K562 (cell line): ENCODE data around the gene SCUBE1. TPM values are rescaled to one million over a fixed set of nuclear protein-coding genes. Genes with fewer than 3 reads are reported as not detected.

ENCODE experiments used
- ELF1 ChIP-seq: fragments of 200-800 bp; sonication (Bioruptor generic); IDR thresholded peaks from 2 replicates; pipeline ENCODE4 v1.6.1; 2016; ENCODE audit warnings: missing genetic modification characterization, missing compliant biosample characterization
- HSF4 ChIP-seq: fragments of 250-450 bp; sonication (Bioruptor Pico); IDR thresholded peaks from 2 replicates; pipeline ENCODE4 v2.1.2; 2022; ENCODE audit warnings: mild to moderate bottlenecking, moderate library complexity, borderline replicate concordance
- ZNF197 ChIP-seq: fragments of 200-800 bp; sonication (Bioruptor generic); IDR thresholded peaks from 2 replicates; pipeline ENCODE4 v1.6.1; 2016; ENCODE audit warnings: low read depth, missing genetic modification characterization, missing compliant biosample characterization
- ZNF766 ChIP-seq: fragments of 200-800 bp; sonication (Bioruptor generic); conservative IDR thresholded peaks from 2 replicates; pipeline ENCODE4 v1.6.1; 2016; ENCODE audit warnings: missing genetic modification characterization, missing compliant biosample characterization
- polyA plus RNA-seq, 8 experiments: library from polyadenylated mRNA; depleted of rRNA in 4 of 8; stranded (reverse) in 5 of 8; unstranded in 3 of 8; fragments of >200 nt; fragmentation: Nextera tagmentation in 2 of 8; fragmentation: Illumina TruSeq in 1 of 8; extraction: Ambion mirVana in 2 of 8; extraction: Trizol in 1 of 8; gene quantifications; 2 replicates each; pipeline versions ENCODE4 v1.2.1 to v1.2.3, GENCODE V29; 2011 to 2014; ENCODE audit warnings: inconsistent platforms in 1 of 8, missing spikeins in 1 of 8
- total RNA-seq, 7 experiments: library from RNA; depleted of rRNA in 6 of 7; stranded (reverse); fragments of >200 nt in 6 of 7; fragmentation: Illumina TruSeq in 2 of 7; extraction: Trizol in 2 of 7; gene quantifications; 2 replicates each; pipeline versions ENCODE4 v1.2.1 to v1.2.3, GENCODE V29; 2011 to 2021; ENCODE audit warnings: low replicate concordance in 1 of 7
- TF ChIP-seq, protein P1 (sequence below): fragments of 450-650 bp; conservative IDR thresholded peaks from 2 replicates; pipeline ENCODE4 v1.6.1; 2016; ENCODE audit warnings: missing genetic modification characterization, low read depth, mild to moderate bottlenecking, missing compliant biosample characterization, moderate library complexity
- TF ChIP-seq, protein P2 (sequence below), 3 experiments: fragments of 200-800 bp in 1 of 3; fragments of 250-450 bp in 1 of 3; fragments of 450-650 bp in 1 of 3; sonication (Bioruptor Pico) in 1 of 3; sonication (Bioruptor generic) in 1 of 3; formaldehyde crosslinking in 1 of 3; IDR thresholded peaks; 2 replicates each; pipeline versions ENCODE4 v1.6.1 to v1.8.0; 2016 to 2022; ENCODE audit warnings: mild to moderate bottlenecking in 2 of 3, missing genetic modification characterization in 2 of 3, missing compliant biosample characterization in 1 of 3, moderate library complexity in 1 of 3
- TF ChIP-seq, protein P3 (sequence below): fragments of 450-650 bp; IDR thresholded peaks from 2 replicates; pipeline ENCODE4 v1.6.1; 2016
- TF ChIP-seq, protein P4 (sequence below), 2 experiments: fragments of 450-650 bp in 1 of 2; sonication (generic) in 1 of 2; formaldehyde crosslinking in 1 of 2; IDR thresholded peaks; 2 replicates each; pipeline versions ENCODE4 v1.7.1 to v1.9.0; 2016 to 2022; ENCODE audit warnings: inconsistent platforms in 1 of 2, mild to moderate bottlenecking in 1 of 2, missing genetic modification reagents in 1 of 2

Gene SCUBE1
- total and polyA plus RNA-seq, 9 of the 15 experiments (the other 6 are each of a cell fraction or from before 2014, with no cell fraction given), result 0.03 to 0.47 (median 0.29) TPM; not detected in 6

DNA sequence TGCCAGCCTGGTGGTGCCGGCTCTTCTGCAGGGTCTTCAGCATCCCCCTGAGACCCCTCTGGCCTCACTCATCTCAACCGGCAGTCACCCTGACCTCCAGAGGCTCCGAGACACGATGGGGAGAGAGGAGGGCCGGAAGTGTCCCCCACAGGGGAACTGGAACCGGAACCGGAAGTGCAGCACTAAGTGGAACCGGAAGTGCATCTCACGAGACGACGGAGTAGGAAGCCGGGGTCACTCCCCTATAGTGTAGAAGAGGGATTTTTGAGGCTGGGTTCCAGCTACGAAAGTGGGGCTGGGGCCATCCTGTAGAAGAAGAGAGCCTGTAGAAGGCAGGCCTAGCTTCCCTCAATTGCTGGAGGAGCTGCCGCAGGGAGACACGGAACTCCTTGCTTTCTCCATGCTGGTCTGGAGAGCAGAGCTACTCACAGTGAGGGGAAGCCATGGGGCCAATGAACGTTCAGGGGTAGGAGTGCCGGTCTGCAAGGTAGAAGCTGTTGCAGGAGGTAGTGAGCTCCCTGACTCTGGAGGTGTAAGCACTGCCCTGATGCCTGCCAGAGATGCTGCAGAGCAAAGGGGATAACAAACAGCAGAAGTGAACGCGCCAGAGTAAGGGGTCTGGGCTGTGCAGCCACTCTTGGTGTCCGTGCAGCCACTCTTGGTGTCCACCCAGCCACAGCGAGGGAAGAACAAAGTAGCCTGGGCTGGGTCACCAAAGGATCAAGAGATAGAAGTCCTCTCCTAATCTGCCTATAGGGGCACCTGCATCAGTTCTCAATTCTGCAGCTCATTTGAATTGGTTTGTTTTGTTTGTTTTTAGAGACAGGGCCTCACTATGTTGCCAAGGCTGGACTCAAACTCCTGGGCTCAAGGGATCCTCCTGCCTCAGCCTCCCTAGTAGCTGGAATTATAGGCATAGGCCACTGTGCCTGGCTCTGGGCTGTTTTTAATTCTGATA lies 21.9 kb downstream of the SCUBE1 start (continued):
- TF ChIP-seq, protein P1, sequence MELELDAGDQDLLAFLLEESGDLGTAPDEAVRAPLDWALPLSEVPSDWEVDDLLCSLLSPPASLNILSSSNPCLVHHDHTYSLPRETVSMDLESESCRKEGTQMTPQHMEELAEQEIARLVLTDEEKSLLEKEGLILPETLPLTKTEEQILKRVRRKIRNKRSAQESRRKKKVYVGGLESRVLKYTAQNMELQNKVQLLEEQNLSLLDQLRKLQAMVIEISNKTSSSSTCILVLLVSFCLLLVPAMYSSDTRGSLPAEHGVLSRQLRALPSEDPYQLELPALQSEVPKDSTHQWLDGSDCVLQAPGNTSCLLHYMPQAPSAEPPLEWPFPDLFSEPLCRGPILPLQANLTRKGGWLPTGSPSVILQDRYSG (tag), result peak; percentile 64; the same call in 1 of the 2 replicates
- 0 out of 2 replicates have a peak, but pooled peaks have one; percentile 61 for TF ChIP-seq ZNF197 (CRISPR knock-in tag)
- peak; percentile 73 for TF ChIP-seq ELF1
- TF ChIP-seq, protein P2, sequence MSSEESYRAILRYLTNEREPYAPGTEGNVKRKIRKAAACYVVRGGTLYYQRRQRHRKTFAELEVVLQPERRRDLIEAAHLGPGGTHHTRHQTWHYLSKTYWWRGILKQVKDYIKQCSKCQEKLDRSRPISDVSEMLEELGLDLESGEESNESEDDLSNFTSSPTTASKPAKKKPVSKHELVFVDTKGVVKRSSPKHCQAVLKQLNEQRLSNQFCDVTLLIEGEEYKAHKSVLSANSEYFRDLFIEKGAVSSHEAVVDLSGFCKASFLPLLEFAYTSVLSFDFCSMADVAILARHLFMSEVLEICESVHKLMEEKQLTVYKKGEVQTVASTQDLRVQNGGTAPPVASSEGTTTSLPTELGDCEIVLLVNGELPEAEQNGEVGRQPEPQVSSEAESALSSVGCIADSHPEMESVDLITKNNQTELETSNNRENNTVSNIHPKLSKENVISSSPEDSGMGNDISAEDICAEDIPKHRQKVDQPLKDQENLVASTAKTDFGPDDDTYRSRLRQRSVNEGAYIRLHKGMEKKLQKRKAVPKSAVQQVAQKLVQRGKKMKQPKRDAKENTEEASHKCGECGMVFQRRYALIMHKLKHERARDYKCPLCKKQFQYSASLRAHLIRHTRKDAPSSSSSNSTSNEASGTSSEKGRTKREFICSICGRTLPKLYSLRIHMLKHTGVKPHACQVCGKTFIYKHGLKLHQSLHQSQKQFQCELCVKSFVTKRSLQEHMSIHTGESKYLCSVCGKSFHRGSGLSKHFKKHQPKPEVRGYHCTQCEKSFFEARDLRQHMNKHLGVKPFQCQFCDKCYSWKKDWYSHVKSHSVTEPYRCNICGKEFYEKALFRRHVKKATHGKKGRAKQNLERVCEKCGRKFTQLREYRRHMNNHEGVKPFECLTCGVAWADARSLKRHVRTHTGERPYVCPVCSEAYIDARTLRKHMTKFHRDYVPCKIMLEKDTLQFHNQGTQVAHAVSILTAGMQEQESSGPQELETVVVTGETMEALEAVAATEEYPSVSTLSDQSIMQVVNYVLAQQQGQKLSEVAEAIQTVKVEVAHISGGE (CRISPR knock-in tag; IDR thresholded peaks at IDR 0.05), result 0 out of 6 replicates have a peak, but pooled peaks of 1 of the 3 experiments have one; percentile 12
- TF ChIP-seq, protein P3, sequence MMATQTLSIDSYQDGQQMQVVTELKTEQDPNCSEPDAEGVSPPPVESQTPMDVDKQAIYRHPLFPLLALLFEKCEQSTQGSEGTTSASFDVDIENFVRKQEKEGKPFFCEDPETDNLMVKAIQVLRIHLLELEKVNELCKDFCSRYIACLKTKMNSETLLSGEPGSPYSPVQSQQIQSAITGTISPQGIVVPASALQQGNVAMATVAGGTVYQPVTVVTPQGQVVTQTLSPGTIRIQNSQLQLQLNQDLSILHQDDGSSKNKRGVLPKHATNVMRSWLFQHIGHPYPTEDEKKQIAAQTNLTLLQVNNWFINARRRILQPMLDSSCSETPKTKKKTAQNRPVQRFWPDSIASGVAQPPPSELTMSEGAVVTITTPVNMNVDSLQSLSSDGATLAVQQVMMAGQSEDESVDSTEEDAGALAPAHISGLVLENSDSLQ, result peak; percentile 21; the same call in 1 of the 2 replicates
- TF ChIP-seq HSF4 (CRISPR knock-in tag), result no peak
- TF ChIP-seq, protein P4, sequence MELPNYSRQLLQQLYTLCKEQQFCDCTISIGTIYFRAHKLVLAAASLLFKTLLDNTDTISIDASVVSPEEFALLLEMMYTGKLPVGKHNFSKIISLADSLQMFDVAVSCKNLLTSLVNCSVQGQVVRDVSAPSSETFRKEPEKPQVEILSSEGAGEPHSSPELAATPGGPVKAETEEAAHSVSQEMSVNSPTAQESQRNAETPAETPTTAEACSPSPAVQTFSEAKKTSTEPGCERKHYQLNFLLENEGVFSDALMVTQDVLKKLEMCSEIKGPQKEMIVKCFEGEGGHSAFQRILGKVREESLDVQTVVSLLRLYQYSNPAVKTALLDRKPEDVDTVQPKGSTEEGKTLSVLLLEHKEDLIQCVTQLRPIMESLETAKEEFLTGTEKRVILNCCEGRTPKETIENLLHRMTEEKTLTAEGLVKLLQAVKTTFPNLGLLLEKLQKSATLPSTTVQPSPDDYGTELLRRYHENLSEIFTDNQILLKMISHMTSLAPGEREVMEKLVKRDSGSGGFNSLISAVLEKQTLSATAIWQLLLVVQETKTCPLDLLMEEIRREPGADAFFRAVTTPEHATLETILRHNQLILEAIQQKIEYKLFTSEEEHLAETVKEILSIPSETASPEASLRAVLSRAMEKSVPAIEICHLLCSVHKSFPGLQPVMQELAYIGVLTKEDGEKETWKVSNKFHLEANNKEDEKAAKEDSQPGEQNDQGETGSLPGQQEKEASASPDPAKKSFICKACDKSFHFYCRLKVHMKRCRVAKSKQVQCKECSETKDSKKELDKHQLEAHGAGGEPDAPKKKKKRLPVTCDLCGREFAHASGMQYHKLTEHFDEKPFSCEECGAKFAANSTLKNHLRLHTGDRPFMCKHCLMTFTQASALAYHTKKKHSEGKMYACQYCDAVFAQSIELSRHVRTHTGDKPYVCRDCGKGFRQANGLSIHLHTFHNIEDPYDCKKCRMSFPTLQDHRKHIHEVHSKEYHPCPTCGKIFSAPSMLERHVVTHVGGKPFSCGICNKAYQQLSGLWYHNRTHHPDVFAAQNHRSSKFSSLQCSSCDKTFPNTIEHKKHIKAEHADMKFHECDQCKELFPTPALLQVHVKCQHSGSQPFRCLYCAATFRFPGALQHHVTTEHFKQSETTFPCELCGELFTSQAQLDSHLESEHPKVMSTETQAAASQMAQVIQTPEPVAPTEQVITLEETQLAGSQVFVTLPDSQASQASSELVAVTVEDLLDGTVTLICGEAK (IDR thresholded peaks at IDR 0.05), result peak; percentile 94
- TF ChIP-seq, protein P4 (CRISPR knock-in tag; IDR thresholded peaks at IDR 0.05), result no peak
- TF ChIP-seq ZNF766 (CRISPR knock-in tag), result peak; percentile 70
